GM12892 (cell line): Measurements from ENCODE around the gene GANAB.

Source experiments
- POLR2A ChIP-seq: IDR thresholded peaks from 2 replicates; pipeline ENCODE4 v1.6.1; 2011; ENCODE audit warnings: low read depth, low read length, control low read depth
- POLR2AphosphoS5 ChIP-seq: IDR thresholded peaks from 2 replicates; pipeline ENCODE4 v1.6.1; 2011; ENCODE audit warnings: low read depth, low read length, control low read depth
- TAF1 ChIP-seq: IDR thresholded peaks from 2 replicates; pipeline ENCODE4 v1.6.1; 2011; ENCODE audit warnings: low read depth, mild to moderate bottlenecking, control low read depth, low read length, borderline replicate concordance

- TF ChIP-seq POLR2A (no peak), POLR2AphosphoS5 (no peak), TAF1 (no peak)
These were observed 24.8 kb upstream of the GANAB start for GRCh38 chr11:62671236-62671607.
